Neural crest cell (in vitro differentiated cells): Measurements from ENCODE around the gene ZNF366. TPM values are rescaled to one million over a fixed set of nuclear protein-coding genes. Genes with fewer than 3 reads are reported as not detected.

ENCODE experiments used
- DNase-seq: peaks from one replicate; pipeline ENCODE4 v3.0.0; 2021; ENCODE audit warnings: low read depth, mixed read lengths, low spot score
- H3K27ac Mint-ChIP-seq: one replicate; pipeline ENCODE4 v1.8.0; 2021; ENCODE audit warnings: mild to moderate bottlenecking, mixed read lengths; ENCODE audit not compliant: unreplicated experiment
- H3K27me3 Mint-ChIP-seq: 2 replicates; pipeline ENCODE4 v1.8.0; 2021; ENCODE audit warnings: low read depth, mild to moderate bottlenecking, mixed read lengths
- H3K36me3 Mint-ChIP-seq: 2 replicates; pipeline ENCODE4 v1.8.0; 2021; ENCODE audit warnings: low read depth, mild to moderate bottlenecking, mixed read lengths
- H3K4me1 Mint-ChIP-seq: 2 replicates; pipeline ENCODE4 v1.8.0; 2021; ENCODE audit warnings: mixed read lengths
- H3K4me3 Mint-ChIP-seq: one replicate; pipeline ENCODE4 v1.8.0; 2021; ENCODE audit warnings: mild to moderate bottlenecking, mixed read lengths
- H3K9me3 Mint-ChIP-seq: 2 replicates; pipeline ENCODE4 v1.8.0; 2021; ENCODE audit warnings: mixed read lengths
- CTCF ChIP-seq: fragments of 200-600 bp; sonication (generic); conservative IDR thresholded peaks from 2 replicates; pipeline ENCODE4 v1.5.0; 2021; ENCODE audit warnings: antibody characterized with exemption, mild to moderate bottlenecking
- total RNA-seq: library from RNA; stranded (reverse); gene quantifications from 2 replicates; pipeline ENCODE4 v1.2.1, GENCODE V29; 2021

Gene ZNF366
- total RNA-seq, 1 donor from 2014 or later, result not detected

GRCh38 chr5:72512593-72512860 is 5.3 kb upstream of the ZNF366 start:
- no peak overlapping the region for H3K4me3 Mint-ChIP-seq
- no peaks in the 10 kb centered on the region for H3K27me3 Mint-ChIP-seq
- no peak for DNase-seq
- peaks cover 7% of the 10 kb centered on the region for H3K9me3 Mint-ChIP-seq
- peaks cover 6% of the 10 kb centered on the region for H3K4me1 Mint-ChIP-seq
- TF ChIP-seq CTCF, result no peak
- H3K27ac Mint-ChIP-seq, result no peak overlapping the region
- H3K36me3 Mint-ChIP-seq, result no peaks in the 10 kb centered on the region

GRCh38 chr5:72511774-72512592 is 4.8 kb upstream of the ZNF366 start:
- no peak overlapping the region for H3K27ac Mint-ChIP-seq
- no peaks in the 10 kb centered on the region for H3K27me3 Mint-ChIP-seq
- H3K9me3 Mint-ChIP-seq, result peaks cover 7% of the 10 kb centered on the region

GRCh38 chr5:72511366-72511765 is 4.2 kb upstream of the ZNF366 start:
- Mint-ChIP-seq H3K36me3 (no peaks in the 10 kb centered on the region), H3K27ac (no peak overlapping the region), H3K9me3 (peaks cover 7% of the 10 kb centered on the region), H3K27me3 (no peaks in the 10 kb centered on the region), H3K4me3 (no peak overlapping the region), H3K4me1 (peaks cover 4% of the 10 kb centered on the region)
- TF ChIP-seq CTCF, result no peak
- no peak for DNase-seq

More at GRCh38 chr5:72511774-72512592, 4.8 kb upstream of the ZNF366 start:
- DNase-seq, result no peak
- Mint-ChIP-seq H3K4me3 (no peak overlapping the region), H3K36me3 (no peaks in the 10 kb centered on the region), H3K4me1 (peaks cover 4% of the 10 kb centered on the region)
- TF ChIP-seq CTCF, result no peak

GRCh38 chr5:72510610-72511181 is 3.5 kb upstream of the ZNF366 start:
- Mint-ChIP-seq H3K36me3 (no peaks in the 10 kb centered on the region), H3K4me3 (no peak overlapping the region), H3K27ac (no peak overlapping the region), H3K4me1 (peaks cover 4% of the 10 kb centered on the region), H3K9me3 (peaks cover 7% of the 10 kb centered on the region), H3K27me3 (no peaks in the 10 kb centered on the region)
- no peak for TF ChIP-seq CTCF
- DNase-seq, result no peak

- no peak overlapping the region for H3K27ac Mint-ChIP-seq
Observed at GRCh38 chr5:72509401-72509800, 2.2 kb upstream of the ZNF366 start.

More at GRCh38 chr5:72509401-72509800, 2.2 kb upstream of the ZNF366 start:
- Mint-ChIP-seq H3K4me3 (no peak overlapping the region), H3K36me3 (no peaks in the 10 kb centered on the region), H3K9me3 (peaks cover 2% of the 10 kb centered on the region), H3K27me3 (no peaks in the 10 kb centered on the region), H3K4me1 (peaks cover 8% of the 10 kb centered on the region)
- no peak for TF ChIP-seq CTCF
- no peak for DNase-seq
